Chondrocyte (in vitro differentiated cells): Measurements from ENCODE around the gene RTTN. TPM values are rescaled to one million over a fixed set of nuclear protein-coding genes. Genes with fewer than 3 reads are reported as not detected.

ENCODE experiments used
- DNase-seq: peaks from one replicate; pipeline ENCODE4 v3.0.0; 2021; ENCODE audit warnings: mixed read lengths, low spot score
- H3K27ac Mint-ChIP-seq: one replicate; pipeline ENCODE4 v1.8.0; 2021; ENCODE audit warnings: mild to moderate bottlenecking, moderate library complexity, mixed read lengths; ENCODE audit not compliant: unreplicated experiment
- H3K27me3 Mint-ChIP-seq: 2 replicates; pipeline ENCODE4 v1.8.0; 2021; ENCODE audit warnings: low read depth, mixed read lengths
- H3K36me3 Mint-ChIP-seq: 2 replicates; pipeline ENCODE4 v1.8.0; 2021; ENCODE audit warnings: low read depth, mixed read lengths
- H3K4me1 Mint-ChIP-seq: 2 replicates; pipeline ENCODE4 v1.8.0; 2021; ENCODE audit warnings: low read depth, mild to moderate bottlenecking, mixed read lengths
- H3K4me3 Mint-ChIP-seq: one replicate; pipeline ENCODE4 v1.8.0; 2021; ENCODE audit warnings: mild to moderate bottlenecking, moderate library complexity, mixed read lengths; ENCODE audit not compliant: unreplicated experiment
- H3K9me3 Mint-ChIP-seq: 2 replicates; pipeline ENCODE4 v1.8.0; 2021; ENCODE audit warnings: low read depth, mixed read lengths
- CTCF ChIP-seq: fragments of 200-600 bp; sonication (generic); IDR thresholded peaks from 2 replicates; pipeline ENCODE4 v1.5.0; 2021; ENCODE audit warnings: antibody characterized with exemption, mild to moderate bottlenecking, moderate library complexity
- total RNA-seq: library from RNA; stranded (reverse); gene quantifications from 3 replicates; pipeline ENCODE4 v1.2.1, GENCODE V29; 2021

The RTTN gene
- total RNA-seq, 1 donor from 2014 or later = 4.8 TPM

- H3K4me1 Mint-ChIP-seq = no peaks in the 10 kb centered on the region
- H3K27ac Mint-ChIP-seq = no peak overlapping the region
- TF ChIP-seq CTCF = no peak
- H3K9me3 Mint-ChIP-seq = no peaks in the 10 kb centered on the region
- H3K4me3 Mint-ChIP-seq = no peak overlapping the region
- peaks cover 6% of the 10 kb centered on the region for H3K36me3 Mint-ChIP-seq
- no peak for DNase-seq
- no peaks in the 10 kb centered on the region for H3K27me3 Mint-ChIP-seq
Observed at GRCh38 chr18:70194227-70194890, 11.1 kb downstream of the RTTN start.

- Mint-ChIP-seq H3K27me3 (no peaks in the 10 kb centered on the region), H3K4me1 (no peaks in the 10 kb centered on the region), H3K4me3 (no peak overlapping the region), H3K27ac (no peak overlapping the region), H3K9me3 (no peaks in the 10 kb centered on the region), H3K36me3 (peaks cover 5% of the 10 kb centered on the region)
- TF ChIP-seq CTCF = no peak
- DNase-seq = no peak
Observed at GRCh38 chr18:70190529-70190928, 15.0 kb downstream of the RTTN start.

GRCh38 chr18:70188113-70188512 lies 17.4 kb downstream of the RTTN start:
- H3K4me1 Mint-ChIP-seq = no peaks in the 10 kb centered on the region
- H3K27ac Mint-ChIP-seq = no peak overlapping the region
- TF ChIP-seq CTCF = no peak
- peaks cover 2% of the 10 kb centered on the region for H3K36me3 Mint-ChIP-seq
- H3K27me3 Mint-ChIP-seq = no peaks in the 10 kb centered on the region
- no peak for DNase-seq
- no peaks in the 10 kb centered on the region for H3K9me3 Mint-ChIP-seq
- no peak overlapping the region for H3K4me3 Mint-ChIP-seq

GRCh38 chr18:70183441-70183840 lies 22.0 kb downstream of the RTTN start:
- no peak overlapping the region for H3K27ac Mint-ChIP-seq
- no peak for TF ChIP-seq CTCF
- no peak overlapping the region for H3K4me3 Mint-ChIP-seq
- no peaks in the 10 kb centered on the region for H3K9me3 Mint-ChIP-seq
- H3K4me1 Mint-ChIP-seq = peaks cover 16% of the 10 kb centered on the region
- DNase-seq = no peak
- H3K27me3 Mint-ChIP-seq = no peaks in the 10 kb centered on the region
- no peaks in the 10 kb centered on the region for H3K36me3 Mint-ChIP-seq

- H3K27ac Mint-ChIP-seq = no peak overlapping the region
- no peak for DNase-seq
- no peaks in the 10 kb centered on the region for H3K27me3 Mint-ChIP-seq
- H3K4me1 Mint-ChIP-seq = peaks cover 16% of the 10 kb centered on the region
- no peaks in the 10 kb centered on the region for H3K9me3 Mint-ChIP-seq
- no peaks in the 10 kb centered on the region for H3K36me3 Mint-ChIP-seq
- H3K4me3 Mint-ChIP-seq = no peak overlapping the region
- TF ChIP-seq CTCF = no peak
Observed at GRCh38 chr18:70182548-70182947, 22.9 kb downstream of the RTTN start.
